Fibroblast of lung (primary cell): Measurements from ENCODE around the gene ZBTB7C.

Experiments used
- CTCF ChIP-seq, 2 donors: IDR thresholded peaks in 1 of 2; conservative IDR thresholded peaks in 1 of 2; 1 replicate in 1 of 2; 2 replicates in 1 of 2; pipeline ENCODE4 v1.5.1; 2011 to 2012; ENCODE audit warnings: low read length in 2 of 2, control low read depth in 1 of 2, inconsistent platforms in 1 of 2, low read depth in 1 of 2, mild to moderate bottlenecking in 1 of 2
- EZH2 ChIP-seq: IDR thresholded peaks from 2 replicates; pipeline ENCODE4 v1.5.1; 2012; ENCODE audit warnings: low read length, control low read depth, mild to moderate bottlenecking; ENCODE audit errors: missing control alignments

DNA sequence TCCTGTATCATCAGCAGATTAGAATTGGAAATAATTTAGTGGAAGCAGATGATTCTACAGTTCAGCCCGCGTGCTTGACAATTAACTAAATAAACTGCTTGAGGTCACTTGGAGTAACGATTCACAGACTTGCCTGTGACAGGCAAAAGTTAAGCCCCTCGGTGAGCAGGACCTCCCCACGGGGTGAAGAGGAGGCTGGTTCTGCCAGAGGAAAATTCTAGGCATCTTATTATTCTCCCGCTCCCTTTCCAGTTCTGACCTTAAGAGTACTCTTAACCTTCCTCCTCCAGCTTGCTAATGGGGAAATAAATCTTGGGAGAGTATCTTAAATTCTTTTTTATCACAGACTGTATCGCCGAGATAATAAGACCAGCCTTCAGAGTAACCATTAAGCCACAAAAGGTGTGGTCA, 309.0 kb downstream of the ZBTB7C start:
- no peak for TF ChIP-seq CTCF (conservative IDR thresholded peaks at IDR 0.05 in 1 of 2, IDR thresholded peaks at IDR 0.05 in 1 of 2; ENCODE audit: low read depth in 1 of 2, low read length in 2 of 2)
- no peak for TF ChIP-seq EZH2
